Activated naive CD8-positive, alpha-beta T cell treated with anti-CD3 and anti-CD28 coated beads, Interleukin-2, amount 10 ng/mL, durations not matched to agents 7 days and 5 days (primary cell): ENCODE results near the gene EML4. TPM values are rescaled to one million over a fixed set of nuclear protein-coding genes. Genes with fewer than 3 reads are reported as not detected.

Experiments used
- ATAC-seq: fragments of 150-1000 bp; cut with Tn5 transposase; one replicate; pipeline ENCODE4 v1.10.0; 2021; ENCODE audit warnings: low read depth, moderate library complexity
- POLR2A ChIA-PET: fragments of 350-600 bp; sonication (Branson Sonifier 250); formaldehyde crosslinking; loops from one replicate; lab custom pipeline; 2021; ENCODE audit warnings: antibody characterized with exemption; lab: Charles Lee
- DNase-seq: peaks from one replicate; pipeline ENCODE4 v3.0.0; 2021
- H3K27ac Mint-ChIP-seq: one replicate; pipeline ENCODE4 v1.8.0; 2022; ENCODE audit warnings: mild to moderate bottlenecking, mixed read lengths
- H3K27me3 Mint-ChIP-seq: one replicate; pipeline ENCODE4 v1.8.0; 2022; ENCODE audit warnings: mild to moderate bottlenecking, moderate library complexity, mixed read lengths
- H3K36me3 Mint-ChIP-seq: one replicate; pipeline ENCODE4 v1.8.0; 2021; ENCODE audit warnings: mild to moderate bottlenecking, mixed read lengths
- H3K4me1 Mint-ChIP-seq: one replicate; pipeline ENCODE4 v1.8.0; 2021; ENCODE audit warnings: mixed read lengths
- H3K4me3 Mint-ChIP-seq: one replicate; pipeline ENCODE4 v1.8.0; 2022; ENCODE audit warnings: mild to moderate bottlenecking, moderate library complexity, mixed read lengths
- H3K9me3 Mint-ChIP-seq: one replicate; pipeline ENCODE4 v1.8.0; 2021; ENCODE audit warnings: mixed read lengths
- total RNA-seq, 2 experiments: library from RNA; stranded (reverse); gene quantifications; one replicate each; pipeline ENCODE4 v1.2.3, GENCODE V29; 2021

EML4 gene
- total RNA-seq, 2 experiments from 2014 or later, result 111 to 119 TPM

DNA sequence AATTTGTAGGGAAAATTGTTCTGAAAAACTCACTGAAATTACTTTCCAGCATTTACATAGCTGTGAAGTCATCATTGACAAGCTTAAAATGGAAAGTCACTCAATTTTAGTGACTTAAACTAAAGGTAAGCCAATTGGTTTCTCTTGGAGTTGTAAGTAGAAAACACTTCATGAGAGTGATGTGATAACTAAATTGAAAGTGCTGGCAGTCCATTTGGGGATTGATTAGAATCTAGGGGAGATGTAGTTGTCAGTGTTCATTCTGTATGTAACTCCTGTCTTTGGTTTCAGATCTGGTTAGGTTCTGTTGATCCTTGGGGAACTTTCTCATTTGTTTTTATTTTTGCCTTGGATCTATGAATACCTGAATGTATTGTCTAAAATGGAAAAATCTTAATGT is 138.0 kb downstream of the EML4 start:
- Mint-ChIP-seq H3K27me3 (no peaks in the 10 kb centered on the region), H3K9me3 (no peaks in the 10 kb centered on the region), H3K36me3 (peaks cover 40% of the 10 kb centered on the region), H3K4me3 (no peak overlapping the region), H3K27ac (peak overlapping the region; percentile 16), H3K4me1 (peaks cover 14% of the 10 kb centered on the region)
- ATAC-seq, result no peak
- no peak for DNase-seq
- POLR2A ChIA-PET, result no interaction called here

DNA sequence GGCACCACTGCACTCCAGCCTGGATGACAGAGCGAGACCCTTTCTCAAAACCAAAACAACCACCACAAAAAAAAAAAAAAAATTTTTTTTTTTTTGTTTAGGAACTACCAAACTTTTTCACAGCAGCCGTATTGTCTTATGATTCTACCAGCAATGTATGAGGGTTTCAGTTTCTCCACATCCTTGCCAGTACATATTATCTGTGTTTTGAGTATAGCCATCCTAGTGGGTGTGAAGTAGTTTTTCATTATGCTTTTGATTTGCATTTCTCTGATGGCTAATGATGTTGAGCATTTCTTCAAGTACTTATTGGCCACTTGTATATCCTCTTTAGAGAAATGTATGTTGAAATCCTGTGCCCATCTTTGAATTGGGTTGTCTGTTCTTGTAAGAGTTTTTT is 140.2 kb downstream of the EML4 start:
- Mint-ChIP-seq H3K36me3 (peaks cover 26% of the 10 kb centered on the region), H3K4me1 (peaks cover 11% of the 10 kb centered on the region), H3K27me3 (no peaks in the 10 kb centered on the region), H3K4me3 (no peak overlapping the region), H3K9me3 (no peaks in the 10 kb centered on the region), H3K27ac (no peak overlapping the region)
- ATAC-seq, result no peak
- POLR2A ChIA-PET, result interaction anchor here (1.1 kb wide), 1 partner anchor 139 kb away, joined by 4 read pairs; no protein-coding TSS in a partner anchor
- DNase-seq, result no peak

DNA sequence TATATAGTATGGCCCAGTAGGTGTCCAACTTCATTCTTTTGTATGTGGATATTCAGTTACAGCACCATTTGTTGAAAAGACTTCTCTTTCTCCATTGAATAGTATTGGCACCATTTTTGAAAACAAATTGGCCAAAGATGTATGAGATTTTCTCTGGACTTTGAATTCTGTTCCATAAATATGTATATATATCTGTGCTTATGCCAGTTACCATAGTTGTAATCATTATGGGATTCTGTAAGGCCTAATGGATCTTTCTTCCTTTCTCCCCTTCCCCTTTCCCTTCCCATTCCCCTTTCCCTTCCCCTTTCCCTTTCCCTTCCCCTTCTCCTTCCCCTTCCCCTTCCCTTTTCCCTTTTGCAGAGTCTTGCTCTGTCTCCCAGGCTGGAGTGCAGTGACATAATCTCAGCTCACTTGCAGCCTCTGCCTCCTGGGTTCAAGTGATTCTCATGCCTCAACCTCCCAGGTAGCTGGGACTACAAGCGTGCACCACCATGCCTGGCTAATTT is 140.9 kb downstream of the EML4 start:
- POLR2A ChIA-PET, result no interaction called here
- no peak for ATAC-seq
- peaks cover 29% of the 10 kb centered on the region for H3K36me3 Mint-ChIP-seq

DNA sequence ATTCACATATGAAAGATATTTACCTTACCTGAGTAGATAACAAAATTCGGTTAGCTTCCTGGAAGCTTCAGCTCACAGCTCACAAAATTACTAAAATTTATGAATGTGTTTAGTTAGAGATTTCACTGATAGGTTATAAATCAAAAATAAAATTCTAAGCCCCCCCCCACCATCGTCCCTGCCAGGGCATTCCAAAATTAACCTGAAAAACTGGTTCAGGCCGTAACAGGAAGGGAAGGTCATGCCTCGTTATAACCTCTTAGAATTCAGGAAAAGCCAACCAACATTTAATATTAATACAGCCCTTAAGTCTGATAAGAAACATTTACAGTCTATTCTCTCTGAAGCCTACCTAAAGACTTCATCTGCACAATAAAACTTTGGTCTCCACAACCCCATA is 143.0 kb downstream of the EML4 start:
- Mint-ChIP-seq H3K27me3 (no peaks in the 10 kb centered on the region), H3K4me3 (no peak overlapping the region), H3K9me3 (no peaks in the 10 kb centered on the region), H3K4me1 (peaks cover 15% of the 10 kb centered on the region), H3K36me3 (peaks cover 24% of the 10 kb centered on the region), H3K27ac (no peak overlapping the region)
- no peak for ATAC-seq
- POLR2A ChIA-PET, result no interaction called here
- no peak for DNase-seq

More for the DNA sequence above, 140.9 kb downstream of the EML4 start:
- no peak overlapping the region for H3K4me3 Mint-ChIP-seq
- no peak overlapping the region for H3K27ac Mint-ChIP-seq
- H3K4me1 Mint-ChIP-seq, result peaks cover 18% of the 10 kb centered on the region
- H3K9me3 Mint-ChIP-seq, result no peaks in the 10 kb centered on the region
- DNase-seq, result no peak
- H3K27me3 Mint-ChIP-seq, result no peaks in the 10 kb centered on the region

GRCh38 chr2:42314892-42315468 is 145.8 kb downstream of the EML4 start:
- H3K4me3 Mint-ChIP-seq, result no peak overlapping the region
- peaks cover 9% of the 10 kb centered on the region for H3K4me1 Mint-ChIP-seq
- H3K36me3 Mint-ChIP-seq, result peaks cover 26% of the 10 kb centered on the region
- no peaks in the 10 kb centered on the region for H3K27me3 Mint-ChIP-seq
- DNase-seq (no peak), ATAC-seq (no peak)
- no peaks in the 10 kb centered on the region for H3K9me3 Mint-ChIP-seq
- peak overlapping the region; percentile 1 for H3K27ac Mint-ChIP-seq
- POLR2A ChIA-PET, result no interaction called here

DNA sequence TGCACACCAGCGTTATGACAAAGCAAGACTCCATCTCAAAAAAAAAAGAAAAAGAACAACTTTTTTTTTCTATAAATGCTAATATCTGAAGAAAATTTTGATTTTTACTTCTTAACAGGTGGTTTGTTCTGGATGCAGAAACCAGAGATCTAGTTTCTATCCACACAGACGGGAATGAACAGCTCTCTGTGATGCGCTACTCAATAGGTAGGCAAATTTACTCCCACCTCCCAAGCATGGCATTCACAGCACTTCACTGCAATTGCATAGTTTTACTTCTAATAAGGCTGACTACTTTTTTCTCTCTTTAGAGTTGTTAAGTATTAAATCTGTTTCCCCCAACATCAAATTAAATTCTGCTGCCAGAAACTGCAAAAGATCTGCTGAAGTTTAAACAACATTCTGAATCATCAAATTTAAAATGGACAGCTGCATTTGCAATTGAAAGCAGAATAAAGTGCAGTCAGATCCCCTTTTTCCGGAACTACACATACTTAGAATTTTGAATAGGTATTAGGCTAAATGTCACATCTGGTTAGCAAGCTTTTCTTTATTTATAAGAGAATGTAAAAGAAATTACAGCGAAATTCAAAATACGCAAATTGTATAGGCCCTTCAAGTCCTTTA is 146.8 kb downstream of the EML4 start:
- ATAC-seq, result no peak
- Mint-ChIP-seq H3K36me3 (peaks cover 29% of the 10 kb centered on the region), H3K4me1 (peaks cover 9% of the 10 kb centered on the region), H3K9me3 (no peaks in the 10 kb centered on the region), H3K27me3 (no peaks in the 10 kb centered on the region), H3K4me3 (no peak overlapping the region), H3K27ac (no peak overlapping the region)
- DNase-seq, result no peak
- POLR2A ChIA-PET, result no interaction called here

DNA sequence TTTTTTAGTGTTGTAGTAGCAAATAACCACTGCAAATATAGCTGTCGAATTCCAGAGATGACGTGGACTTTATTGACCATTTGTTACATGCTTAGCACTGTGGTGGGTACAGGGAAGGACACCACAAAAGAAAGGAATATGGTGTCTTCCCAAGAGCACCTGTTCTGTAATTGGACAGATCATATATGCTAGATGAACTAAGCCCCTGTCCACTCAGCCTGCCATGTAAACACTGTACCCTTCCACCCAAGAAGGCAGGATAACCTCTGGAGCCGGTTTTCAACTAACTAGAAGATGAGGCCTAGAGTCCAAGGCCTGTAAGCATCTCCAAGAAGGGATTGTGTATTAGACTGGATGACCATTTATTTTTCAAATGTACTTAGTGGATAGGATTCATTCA is 147.8 kb downstream of the EML4 start:
- H3K27ac Mint-ChIP-seq, result no peak overlapping the region
- no peak overlapping the region for H3K4me3 Mint-ChIP-seq
- DNase-seq (no peak), ATAC-seq (no peak)
- H3K27me3 Mint-ChIP-seq, result no peaks in the 10 kb centered on the region
- H3K36me3 Mint-ChIP-seq, result peaks cover 37% of the 10 kb centered on the region
- no peaks in the 10 kb centered on the region for H3K9me3 Mint-ChIP-seq
- H3K4me1 Mint-ChIP-seq, result peaks cover 12% of the 10 kb centered on the region
- POLR2A ChIA-PET, result no interaction called here

DNA sequence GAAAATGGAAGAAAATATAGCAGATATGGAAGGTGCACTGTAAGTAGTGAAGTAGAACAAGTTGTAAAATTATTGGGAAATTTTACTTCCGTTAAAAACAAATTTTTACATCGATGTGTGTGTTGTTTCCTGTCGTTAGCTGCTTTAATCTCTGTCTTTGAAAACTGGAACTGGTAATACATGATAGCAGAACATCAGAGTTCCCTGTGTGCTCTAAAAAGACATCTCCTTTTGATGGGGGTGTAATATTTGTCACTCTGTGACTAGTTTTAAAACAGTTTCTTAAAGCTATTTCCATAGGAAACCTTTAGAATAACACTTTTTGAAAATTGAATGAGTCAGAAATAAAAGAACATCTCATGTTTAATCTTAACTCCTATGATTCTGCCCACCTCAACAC is 148.3 kb downstream of the EML4 start:
- Mint-ChIP-seq H3K27me3 (no peaks in the 10 kb centered on the region), H3K36me3 (peaks cover 37% of the 10 kb centered on the region), H3K4me3 (no peak overlapping the region), H3K9me3 (no peaks in the 10 kb centered on the region), H3K4me1 (peaks cover 12% of the 10 kb centered on the region), H3K27ac (no peak overlapping the region)
- POLR2A ChIA-PET, result no interaction called here
- ATAC-seq, result no peak
- no peak for DNase-seq

DNA sequence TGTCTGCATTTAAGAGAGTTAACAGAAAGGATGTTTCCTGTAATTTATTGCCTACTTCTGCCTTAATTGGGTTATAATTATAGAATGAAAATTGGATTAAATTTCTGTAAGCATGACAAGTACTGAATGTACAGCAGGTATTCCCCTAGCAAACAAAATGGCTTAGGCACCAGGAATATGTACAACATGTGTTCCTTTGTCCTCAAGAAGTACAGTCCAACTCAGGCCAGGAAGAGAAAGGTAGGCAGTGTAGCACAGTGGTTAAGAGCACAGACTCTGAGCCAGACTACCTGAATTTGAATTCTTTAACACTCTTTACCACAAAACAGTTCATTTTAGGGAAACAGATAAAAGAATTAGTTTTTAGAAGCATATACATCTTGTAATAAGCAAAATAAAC is 148.8 kb downstream of the EML4 start:
- H3K4me3 Mint-ChIP-seq, result no peak overlapping the region
- peaks cover 12% of the 10 kb centered on the region for H3K4me1 Mint-ChIP-seq
- H3K9me3 Mint-ChIP-seq, result no peaks in the 10 kb centered on the region
- no peaks in the 10 kb centered on the region for H3K27me3 Mint-ChIP-seq
- H3K36me3 Mint-ChIP-seq, result peaks cover 41% of the 10 kb centered on the region
- no peak overlapping the region for H3K27ac Mint-ChIP-seq
- POLR2A ChIA-PET, result no interaction called here
- DNase-seq (no peak), ATAC-seq (no peak)

DNA sequence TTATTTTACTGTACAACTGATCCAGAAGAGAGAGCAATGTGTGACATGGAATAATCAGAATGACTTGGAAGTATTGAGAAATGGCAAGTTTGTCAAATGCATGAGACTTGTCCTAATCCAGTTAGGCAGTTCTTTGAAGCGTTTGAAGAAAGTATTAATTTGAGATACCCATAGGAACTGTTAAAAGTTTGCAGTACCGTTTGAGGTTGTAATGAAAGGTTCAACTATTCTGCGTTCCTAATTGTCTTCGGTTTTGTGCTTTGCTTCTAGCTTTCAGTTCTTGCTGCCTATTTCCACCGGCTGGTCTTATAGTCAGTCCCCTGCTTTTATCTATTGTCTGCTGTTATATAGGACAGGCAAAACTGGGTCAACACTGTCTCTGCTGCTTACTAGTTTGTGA is 150.1 kb downstream of the EML4 start:
- Mint-ChIP-seq H3K27me3 (no peaks in the 10 kb centered on the region), H3K9me3 (no peaks in the 10 kb centered on the region), H3K4me3 (no peak overlapping the region), H3K4me1 (peaks cover 12% of the 10 kb centered on the region), H3K27ac (no peak overlapping the region), H3K36me3 (peaks cover 46% of the 10 kb centered on the region)
- DNase-seq, result no peak
- no peak for ATAC-seq
- POLR2A ChIA-PET, result no interaction called here

GRCh38 chr2:42321452-42322064 is 152.4 kb downstream of the EML4 start:
- no peaks in the 10 kb centered on the region for H3K27me3 Mint-ChIP-seq
- peaks cover 43% of the 10 kb centered on the region for H3K36me3 Mint-ChIP-seq
- POLR2A ChIA-PET, result interaction anchor here (0.6 kb wide), 1 partner anchor 143 kb away, joined by 3 read pairs; no protein-coding TSS in a partner anchor
- ATAC-seq (no peak), DNase-seq (no peak)
- H3K4me1 Mint-ChIP-seq, result peaks cover 3% of the 10 kb centered on the region
- no peak overlapping the region for H3K4me3 Mint-ChIP-seq
- no peaks in the 10 kb centered on the region for H3K9me3 Mint-ChIP-seq
- H3K27ac Mint-ChIP-seq, result peak overlapping the region; percentile 40

- Mint-ChIP-seq H3K27me3 (no peaks in the 10 kb centered on the region), H3K4me3 (no peak overlapping the region), H3K4me1 (peaks cover 6% of the 10 kb centered on the region), H3K36me3 (peaks cover 29% of the 10 kb centered on the region), H3K9me3 (no peaks in the 10 kb centered on the region), H3K27ac (no peak overlapping the region)
- DNase-seq (no peak), ATAC-seq (no peak)
- POLR2A ChIA-PET, result no interaction called here
Observed at GRCh38 chr2:42324244-42324643, 155.1 kb downstream of the EML4 start.

GRCh38 chr2:42324949-42325348 is 155.8 kb downstream of the EML4 start:
- H3K4me3 Mint-ChIP-seq, result no peak overlapping the region
- H3K9me3 Mint-ChIP-seq, result no peaks in the 10 kb centered on the region
- POLR2A ChIA-PET, result no interaction called here
- peaks cover 34% of the 10 kb centered on the region for H3K36me3 Mint-ChIP-seq
- ATAC-seq, result no peak
- DNase-seq, result no peak
- H3K27me3 Mint-ChIP-seq, result no peaks in the 10 kb centered on the region
- peaks cover 9% of the 10 kb centered on the region for H3K4me1 Mint-ChIP-seq
- no peak overlapping the region for H3K27ac Mint-ChIP-seq

DNA sequence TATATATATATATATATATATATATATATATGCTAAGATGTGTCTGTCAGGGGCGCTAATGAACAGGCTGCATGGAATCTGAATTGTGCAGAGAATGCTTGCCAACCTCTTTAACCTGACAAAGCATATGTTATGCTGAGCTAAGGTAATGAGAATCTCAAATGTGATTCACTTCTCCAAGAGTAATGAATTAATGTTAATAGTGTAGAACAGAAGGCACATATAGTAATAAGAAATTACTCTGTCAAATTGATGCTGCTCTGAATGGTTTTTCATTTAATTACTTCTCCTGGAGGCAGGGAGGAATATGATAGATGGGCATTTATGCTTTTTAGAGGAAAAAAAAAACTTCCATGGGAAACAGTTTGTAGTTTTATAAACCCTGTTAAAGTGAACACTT is 156.5 kb downstream of the EML4 start:
- Mint-ChIP-seq H3K4me1 (peaks cover 9% of the 10 kb centered on the region), H3K4me3 (no peak overlapping the region), H3K27ac (no peak overlapping the region), H3K9me3 (no peaks in the 10 kb centered on the region), H3K27me3 (no peaks in the 10 kb centered on the region), H3K36me3 (peaks cover 33% of the 10 kb centered on the region)
- POLR2A ChIA-PET, result no interaction called here
- DNase-seq, result no peak
- no peak for ATAC-seq
